GM21526 (cell line): Measurements from ENCODE around the gene LEMD2.

Experiments
- ATAC-seq: cut with Tn5 transposase; IDR thresholded peaks from one replicate; pipeline ENCODE4 v1.9.1; 2021; ENCODE audit warnings: moderate library complexity; ENCODE audit not compliant: unreplicated experiment, low FRiP score

The LEMD2 gene

DNA sequence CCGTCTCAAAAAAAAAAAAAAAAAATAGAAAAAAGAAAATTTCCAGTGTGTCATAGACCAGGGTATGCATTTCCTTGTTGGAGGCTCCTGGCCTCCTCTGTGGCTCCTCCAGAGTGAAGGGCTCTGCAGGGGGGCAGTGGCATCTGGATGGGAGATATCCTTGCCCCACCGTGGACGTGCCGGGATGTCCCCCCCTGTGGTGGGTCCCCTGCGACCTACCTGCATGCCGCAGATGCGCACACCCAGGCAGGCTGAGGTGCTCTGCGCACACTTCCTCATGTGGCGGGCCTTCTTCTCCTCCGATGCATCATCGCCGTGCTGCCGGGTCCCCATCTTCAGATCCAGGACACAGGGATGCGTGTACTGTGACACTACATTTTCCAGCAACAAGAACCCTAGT lies 63.7 kb downstream of the LEMD2 start:
- no peak for ATAC-seq

DNA sequence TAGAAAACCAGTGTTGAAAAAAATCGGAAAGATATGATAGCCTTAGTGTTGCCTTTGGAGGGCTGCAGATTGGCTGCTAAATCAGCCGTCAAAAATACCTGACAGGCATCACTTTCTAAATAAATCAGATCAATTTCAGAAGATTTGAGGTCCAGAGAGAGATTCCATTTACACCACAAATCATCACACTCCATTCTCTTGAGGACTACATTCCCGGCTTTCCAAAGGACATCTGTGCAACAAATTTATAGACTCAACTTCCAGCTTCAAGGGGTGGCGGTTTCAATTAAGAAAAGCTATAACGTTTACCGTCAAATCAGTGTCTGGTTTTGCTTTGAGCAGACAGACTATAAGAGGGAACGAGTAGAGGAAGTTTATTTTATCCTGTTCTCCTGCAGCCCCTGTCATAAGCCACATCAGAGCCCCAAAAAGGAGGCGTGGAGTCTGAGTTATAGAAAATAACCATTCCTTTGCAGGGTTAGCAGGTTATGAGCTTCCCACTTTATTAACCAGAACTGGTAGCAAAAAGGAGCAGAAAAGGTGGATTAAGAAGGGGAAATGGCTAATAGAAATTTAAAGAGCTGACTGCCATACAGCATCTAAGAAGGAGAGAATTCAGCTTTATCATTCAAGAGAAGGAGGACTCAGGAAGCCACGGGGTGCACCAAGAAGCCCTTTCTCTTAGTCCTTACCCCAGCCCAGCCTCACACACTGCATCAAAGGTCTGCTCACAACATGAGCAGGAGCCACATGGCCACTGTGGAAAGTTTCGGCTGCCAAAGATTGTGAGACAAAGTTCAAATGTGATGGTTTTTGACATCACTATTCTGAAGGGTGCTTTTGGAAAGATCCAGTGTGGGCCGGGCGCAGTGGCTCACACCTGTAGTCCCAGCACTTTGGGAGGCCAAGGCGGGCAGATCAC lies 64.6 kb downstream of the LEMD2 start:
- ATAC-seq, result no peak

DNA sequence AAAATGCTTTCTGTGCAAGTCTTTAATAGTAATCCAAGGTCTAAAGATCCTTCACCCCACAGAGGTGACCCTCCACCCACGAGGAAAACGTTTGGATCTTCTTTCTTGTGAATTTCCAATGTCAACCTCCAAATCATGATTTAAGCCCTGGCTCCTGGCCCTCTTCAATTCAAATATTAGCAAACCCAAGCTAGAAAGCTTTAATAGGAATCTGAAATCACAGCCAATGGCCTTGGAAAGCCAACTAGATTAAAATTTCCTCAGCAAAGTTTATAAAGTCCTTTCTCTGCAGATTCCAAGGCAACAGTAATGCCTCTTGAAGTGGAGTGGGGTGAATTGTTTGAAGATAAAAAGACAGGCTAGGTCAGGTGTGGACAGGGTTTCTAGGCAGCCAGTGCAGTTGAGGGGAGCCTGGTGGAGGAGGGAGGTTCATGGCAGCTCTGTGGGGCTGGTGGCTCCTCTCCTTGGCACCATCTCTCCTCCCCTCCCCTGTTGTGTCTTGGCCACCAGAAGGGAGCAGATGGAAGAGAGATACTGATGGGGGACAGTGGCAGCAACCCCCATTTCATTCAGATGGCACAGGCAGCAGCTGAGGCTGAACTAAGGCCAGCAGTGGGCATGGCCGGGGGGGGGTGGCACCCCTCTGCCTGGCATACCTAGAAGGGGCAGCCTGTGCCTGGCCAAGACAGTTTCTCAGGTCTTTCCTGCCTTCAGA lies 65.4 kb downstream of the LEMD2 start:
- ATAC-seq, result no peak

DNA sequence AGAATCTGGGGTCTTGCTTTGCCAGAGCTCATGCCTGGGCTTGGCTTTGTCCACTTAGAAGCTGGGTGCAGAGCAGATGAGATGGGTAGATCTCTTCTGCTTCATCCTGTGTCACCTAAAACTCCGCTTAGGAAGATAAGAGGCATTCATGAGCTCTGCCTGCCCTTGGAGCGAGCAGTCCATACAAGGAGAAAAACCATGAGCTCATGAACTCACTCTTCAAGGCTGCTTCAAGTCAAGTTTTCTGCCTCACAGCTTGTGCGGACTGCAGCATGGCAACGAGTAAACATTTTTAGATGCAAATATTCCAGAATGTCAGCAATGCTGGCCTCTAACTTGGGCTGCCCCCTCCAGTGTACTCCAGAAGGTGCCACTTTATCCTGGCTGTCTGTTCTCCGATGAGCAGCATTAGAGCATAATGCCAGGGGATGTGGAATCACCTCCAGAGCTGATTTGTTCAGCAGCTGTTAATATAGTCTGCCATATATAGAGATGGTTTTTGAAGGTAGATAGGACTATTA lies 66.8 kb downstream of the LEMD2 start:
- no peak for ATAC-seq

DNA sequence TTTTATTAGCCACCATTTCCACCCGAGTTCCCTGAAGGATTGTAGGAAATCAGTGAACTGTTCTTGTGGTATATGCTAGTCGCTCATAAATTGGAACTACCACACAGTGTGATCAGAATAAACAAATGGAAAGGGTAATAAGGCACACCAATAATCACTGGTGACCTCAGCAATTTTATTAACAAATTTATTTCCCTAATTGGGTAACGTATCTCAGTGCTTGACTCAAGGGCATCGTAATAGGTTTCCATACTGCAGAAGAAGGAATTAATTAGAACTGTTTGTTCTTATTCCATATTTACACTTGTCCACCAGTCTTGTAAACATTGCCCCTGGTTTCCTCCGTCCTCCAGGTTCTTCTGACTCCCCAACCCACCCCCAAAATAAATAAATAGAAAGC lies 67.4 kb downstream of the LEMD2 start:
- no peak for ATAC-seq
